Measurements from ENCODE around the gene FA2H.

FA2H gene

DNA sequence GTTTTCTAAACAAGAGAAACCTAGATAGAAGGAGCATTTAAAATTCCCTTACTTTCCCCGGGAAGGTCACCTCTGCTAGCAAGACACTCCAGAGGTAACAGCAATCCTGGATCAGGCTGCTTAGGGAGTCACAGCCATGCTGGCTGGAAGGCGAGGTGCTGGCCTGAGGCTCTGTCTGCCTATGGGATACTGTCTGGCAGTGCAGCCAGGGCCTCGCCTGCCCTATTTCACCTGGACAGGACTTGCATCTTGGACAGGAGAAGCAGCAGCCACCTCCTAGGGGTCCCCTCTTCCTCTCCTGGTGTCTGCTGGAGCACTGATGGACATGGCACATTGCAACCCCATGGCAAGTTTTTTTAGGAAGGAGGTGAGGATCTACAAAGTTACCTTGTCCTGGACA is 15.1 kb downstream of the FA2H start:
- H3K36me3 ChIP-seq (ENCODE audit: control insufficient read depth in 5 of 5, insufficient read depth in 5 of 5, low read length in 5 of 5), result no peaks in the 10 kb centered on the region
- H3K9me3 ChIP-seq (ENCODE audit: control insufficient read depth in 5 of 5, low read length in 5 of 5), result peaks cover 0 to 2% (median 0%) of the 10 kb centered on the region in 5 donors
- H3K27me3 ChIP-seq (ENCODE audit: control insufficient read depth in 5 of 5, insufficient read depth in 4 of 5, low read length in 5 of 5), result peaks cover 0 to 12% (median 6%) of the 10 kb centered on the region in 5 donors
- H3K9ac ChIP-seq (ENCODE audit: low read length in 5 of 5), result no peak overlapping the region
- H3K4me1 ChIP-seq (ENCODE audit: control insufficient read depth in 5 of 5, insufficient read depth in 5 of 5, low read length in 5 of 5), result no peaks in the 10 kb centered on the region
- H3K27ac ChIP-seq (ENCODE audit: low read depth, low read length), result no peak overlapping the region
- no peak overlapping the region for H3K4me3 ChIP-seq (ENCODE audit: low read depth in 1 of 5, low read length in 5 of 5)

DNA sequence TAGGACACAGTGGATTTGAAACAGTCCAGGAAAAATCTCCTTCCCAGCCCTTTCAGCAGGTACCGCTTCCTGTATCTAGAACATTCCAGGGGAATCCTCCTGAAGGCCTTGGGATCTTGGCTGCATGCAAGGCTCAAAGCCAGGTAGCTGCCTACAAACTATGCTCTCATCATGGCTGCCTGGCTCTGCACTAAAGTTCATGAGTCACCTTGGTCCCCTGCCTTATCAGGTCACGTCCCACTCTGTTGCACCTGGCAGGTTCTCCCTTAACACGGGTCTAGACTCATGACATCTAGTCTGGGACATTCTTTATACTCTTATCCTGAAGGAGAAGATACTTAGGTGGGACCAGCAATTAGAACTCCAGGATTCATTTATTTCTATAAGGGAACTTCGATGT is 15.8 kb downstream of the FA2H start:
- Histone ChIP-seq H3K9me3 (ENCODE audit: control insufficient read depth in 5 of 5, low read length in 5 of 5) (no peaks in the 10 kb centered on the region), H3K36me3 (ENCODE audit: control insufficient read depth in 5 of 5, insufficient read depth in 5 of 5, low read length in 5 of 5) (no peaks in the 10 kb centered on the region), H3K4me3 (ENCODE audit: low read depth in 1 of 5, low read length in 5 of 5) (no peak overlapping the region), H3K27ac (ENCODE audit: low read depth, low read length) (no peak overlapping the region), H3K27me3 (ENCODE audit: control insufficient read depth in 5 of 5, insufficient read depth in 4 of 5, low read length in 5 of 5) (peaks cover 0 to 12% (median 6%) of the 10 kb centered on the region in 5 donors), H3K4me1 (ENCODE audit: control insufficient read depth in 5 of 5, insufficient read depth in 5 of 5, low read length in 5 of 5) (no peaks in the 10 kb centered on the region), H3K9ac (ENCODE audit: low read length in 5 of 5) (no peak overlapping the region)

DNA sequence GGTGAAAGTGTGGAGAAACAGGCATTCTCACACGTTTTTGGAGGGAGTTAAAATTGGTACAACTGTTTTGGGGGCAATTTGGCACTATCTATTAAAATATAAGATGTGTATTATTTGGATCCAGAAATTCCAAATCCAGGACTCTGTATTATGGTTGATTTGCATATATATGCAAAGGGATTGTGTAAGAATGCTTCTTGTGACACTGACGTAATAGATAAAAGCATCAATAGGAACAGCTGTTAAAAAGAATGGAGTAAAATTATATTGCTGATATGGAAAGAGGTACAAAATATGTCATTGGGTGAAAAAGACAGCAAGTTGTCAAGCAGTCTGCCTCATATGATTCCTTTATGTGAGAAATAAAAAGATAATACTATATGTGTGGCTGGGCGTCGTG is 17.3 kb downstream of the FA2H start:
- Histone ChIP-seq H3K9ac (ENCODE audit: low read length in 5 of 5) (no peak overlapping the region), H3K27ac (ENCODE audit: low read depth, low read length) (no peak overlapping the region), H3K4me1 (ENCODE audit: control insufficient read depth in 5 of 5, insufficient read depth in 5 of 5, low read length in 5 of 5) (no peaks in the 10 kb centered on the region), H3K4me3 (ENCODE audit: low read depth in 1 of 5, low read length in 5 of 5) (no peak overlapping the region), H3K27me3 (ENCODE audit: control insufficient read depth in 5 of 5, insufficient read depth in 4 of 5, low read length in 5 of 5) (peaks cover 5 to 19% (median 12%) of the 10 kb centered on the region in 5 donors), H3K36me3 (ENCODE audit: control insufficient read depth in 5 of 5, insufficient read depth in 5 of 5, low read length in 5 of 5) (no peaks in the 10 kb centered on the region), H3K9me3 (ENCODE audit: control insufficient read depth in 5 of 5, low read length in 5 of 5) (no peaks in the 10 kb centered on the region)

DNA sequence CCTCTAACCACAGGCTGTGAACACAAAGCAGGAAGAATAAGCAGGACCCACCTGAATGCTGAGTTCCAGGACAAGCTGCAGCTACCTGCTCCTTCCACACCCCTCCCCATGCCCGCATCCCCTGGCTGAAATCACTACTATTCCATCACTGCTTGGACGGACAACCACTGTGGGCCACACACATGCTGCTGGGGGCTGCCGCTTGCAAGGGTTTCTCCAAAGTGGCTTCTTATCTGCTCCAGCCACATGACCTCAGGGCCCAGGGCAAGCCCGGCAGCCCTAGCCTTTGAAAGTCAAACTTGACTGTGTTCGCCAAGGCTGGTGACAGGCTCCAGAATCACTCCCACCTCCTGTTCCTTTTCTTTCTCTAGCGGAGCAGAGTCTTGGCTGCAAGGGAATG is 18.4 kb downstream of the FA2H start:
- H3K4me3 ChIP-seq (ENCODE audit: low read depth in 1 of 5, low read length in 5 of 5), result no peak overlapping the region

DNA sequence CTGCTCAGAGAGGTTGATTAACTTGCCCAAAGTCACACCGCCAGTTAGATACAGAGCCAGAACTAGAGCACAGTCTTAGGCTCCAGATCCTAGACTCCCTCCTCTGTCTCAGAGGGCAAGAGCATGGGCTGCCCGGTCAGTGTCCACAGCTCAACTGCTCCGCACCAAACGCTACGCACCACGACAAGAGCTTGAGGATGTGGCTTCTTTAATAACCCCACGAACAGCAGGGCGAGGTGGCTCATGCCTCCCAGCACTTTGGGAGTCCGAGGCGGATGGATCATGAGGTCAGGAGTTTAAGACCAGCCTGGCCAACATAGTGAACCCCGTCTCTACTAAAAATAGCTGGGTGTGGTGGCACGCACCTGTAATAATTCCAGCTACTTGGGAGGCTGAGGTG is 21.4 kb downstream of the FA2H start:
- H3K36me3 ChIP-seq (ENCODE audit: control insufficient read depth in 5 of 5, insufficient read depth in 5 of 5, low read length in 5 of 5), result no peaks in the 10 kb centered on the region
- no peaks in the 10 kb centered on the region for H3K9me3 ChIP-seq (ENCODE audit: control insufficient read depth in 5 of 5, low read length in 5 of 5)
- H3K4me3 ChIP-seq (ENCODE audit: low read depth in 1 of 5, low read length in 5 of 5), result no peak overlapping the region
- no peak overlapping the region for H3K27ac ChIP-seq (ENCODE audit: low read depth, low read length)
- H3K4me1 ChIP-seq (ENCODE audit: control insufficient read depth in 5 of 5, insufficient read depth in 5 of 5, low read length in 5 of 5), result peaks cover 0 to 5% (median 0%) of the 10 kb centered on the region in 5 donors
- H3K27me3 ChIP-seq (ENCODE audit: control insufficient read depth in 5 of 5, insufficient read depth in 4 of 5, low read length in 5 of 5), result peaks cover 5 to 15% (median 12%) of the 10 kb centered on the region in 5 donors
- H3K9ac ChIP-seq (ENCODE audit: low read length in 5 of 5), result no peak overlapping the region

More for the DNA sequence above, 18.4 kb downstream of the FA2H start:
- H3K4me1 ChIP-seq (ENCODE audit: control insufficient read depth in 5 of 5, insufficient read depth in 5 of 5, low read length in 5 of 5), result no peaks in the 10 kb centered on the region
- H3K9ac ChIP-seq (ENCODE audit: low read length in 5 of 5), result no peak overlapping the region
- H3K27me3 ChIP-seq (ENCODE audit: control insufficient read depth in 5 of 5, insufficient read depth in 4 of 5, low read length in 5 of 5), result peaks cover 5 to 19% (median 12%) of the 10 kb centered on the region in 5 donors
- H3K36me3 ChIP-seq (ENCODE audit: control insufficient read depth in 5 of 5, insufficient read depth in 5 of 5, low read length in 5 of 5), result no peaks in the 10 kb centered on the region
- no peaks in the 10 kb centered on the region for H3K9me3 ChIP-seq (ENCODE audit: control insufficient read depth in 5 of 5, low read length in 5 of 5)
- no peak overlapping the region for H3K27ac ChIP-seq (ENCODE audit: low read depth, low read length)

DNA sequence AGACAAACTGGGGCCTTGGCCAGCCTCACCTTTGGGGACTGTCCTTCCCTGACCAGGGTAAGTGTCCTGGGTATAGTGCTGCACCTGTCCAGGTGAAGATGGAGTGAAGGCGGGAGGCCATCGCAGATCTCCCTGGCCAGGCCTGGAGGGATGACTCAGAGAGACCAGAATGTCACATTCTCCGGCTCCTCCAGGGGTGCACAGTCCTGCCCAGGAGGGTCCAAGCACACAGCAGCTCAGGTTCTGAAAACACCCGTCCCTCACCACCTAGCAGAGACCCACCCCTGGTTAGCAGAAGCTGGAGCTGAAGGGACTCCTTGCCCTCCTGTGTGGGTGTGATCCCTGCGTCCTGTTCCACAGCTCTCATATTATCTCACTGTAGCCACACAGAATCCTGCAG is 21.9 kb downstream of the FA2H start:
- no peaks in the 10 kb centered on the region for H3K9me3 ChIP-seq (ENCODE audit: control insufficient read depth in 5 of 5, low read length in 5 of 5)
- H3K27ac ChIP-seq (ENCODE audit: low read depth, low read length), result no peak overlapping the region
- peaks cover 0 to 5% (median 0%) of the 10 kb centered on the region in 5 donors for H3K4me1 ChIP-seq (ENCODE audit: control insufficient read depth in 5 of 5, insufficient read depth in 5 of 5, low read length in 5 of 5)
- peaks cover 5 to 15% (median 12%) of the 10 kb centered on the region in 5 donors for H3K27me3 ChIP-seq (ENCODE audit: control insufficient read depth in 5 of 5, insufficient read depth in 4 of 5, low read length in 5 of 5)
- no peak overlapping the region for H3K4me3 ChIP-seq (ENCODE audit: low read depth in 1 of 5, low read length in 5 of 5)
- no peak overlapping the region for H3K9ac ChIP-seq (ENCODE audit: low read length in 5 of 5)
- no peaks in the 10 kb centered on the region for H3K36me3 ChIP-seq (ENCODE audit: control insufficient read depth in 5 of 5, insufficient read depth in 5 of 5, low read length in 5 of 5)

DNA sequence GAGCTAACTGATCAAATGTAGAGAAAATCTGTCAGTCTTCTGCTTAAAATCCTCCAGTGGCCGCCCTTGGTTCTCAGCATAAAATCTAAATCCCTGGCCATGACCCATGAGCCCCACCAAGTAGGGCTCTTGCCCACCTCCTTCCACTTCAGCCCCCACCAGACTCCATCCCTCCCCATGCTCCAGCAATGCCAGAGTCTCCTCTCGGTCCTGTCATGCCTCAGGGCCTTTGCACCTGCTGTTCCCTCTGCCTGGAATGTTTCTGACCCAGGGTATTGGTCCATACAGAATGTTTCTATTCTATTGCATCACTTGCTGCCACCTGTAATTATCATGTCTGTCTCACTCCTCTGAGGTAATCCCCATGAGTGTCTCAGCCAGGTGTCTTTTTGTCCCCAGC is 22.4 kb downstream of the FA2H start:
- no peaks in the 10 kb centered on the region for H3K9me3 ChIP-seq (ENCODE audit: control insufficient read depth in 5 of 5, low read length in 5 of 5)
- no peaks in the 10 kb centered on the region for H3K36me3 ChIP-seq (ENCODE audit: control insufficient read depth in 5 of 5, insufficient read depth in 5 of 5, low read length in 5 of 5)
- H3K27me3 ChIP-seq (ENCODE audit: control insufficient read depth in 5 of 5, insufficient read depth in 4 of 5, low read length in 5 of 5), result peaks cover 5 to 15% (median 12%) of the 10 kb centered on the region in 5 donors
- H3K9ac ChIP-seq (ENCODE audit: low read length in 5 of 5), result no peak overlapping the region
- H3K27ac ChIP-seq (ENCODE audit: low read depth, low read length), result no peak overlapping the region
- no peak overlapping the region for H3K4me3 ChIP-seq (ENCODE audit: low read depth in 1 of 5, low read length in 5 of 5)
- H3K4me1 ChIP-seq (ENCODE audit: control insufficient read depth in 5 of 5, insufficient read depth in 5 of 5, low read length in 5 of 5), result peaks cover 0 to 5% (median 0%) of the 10 kb centered on the region in 5 donors

DNA sequence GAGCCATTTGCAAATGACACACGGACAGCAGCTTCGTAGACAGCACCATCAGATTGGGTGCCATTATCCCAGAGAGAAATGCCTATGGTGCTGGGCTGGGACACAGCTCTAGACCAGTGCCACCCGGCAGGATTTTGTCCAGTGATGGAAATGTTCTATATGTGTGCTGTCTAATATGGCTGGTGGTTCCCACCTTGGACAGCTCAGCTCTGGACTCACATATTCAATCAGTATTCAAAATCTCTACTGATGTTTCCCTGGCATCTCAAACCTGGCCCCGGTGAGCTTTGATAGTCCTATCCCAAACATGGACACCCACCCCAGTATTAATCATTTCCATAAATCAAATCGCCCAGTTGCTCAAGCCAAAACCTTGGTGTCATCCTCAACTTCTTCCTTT is 23.0 kb downstream of the FA2H start:
- no peaks in the 10 kb centered on the region for H3K36me3 ChIP-seq (ENCODE audit: control insufficient read depth in 5 of 5, insufficient read depth in 5 of 5, low read length in 5 of 5)

DNA sequence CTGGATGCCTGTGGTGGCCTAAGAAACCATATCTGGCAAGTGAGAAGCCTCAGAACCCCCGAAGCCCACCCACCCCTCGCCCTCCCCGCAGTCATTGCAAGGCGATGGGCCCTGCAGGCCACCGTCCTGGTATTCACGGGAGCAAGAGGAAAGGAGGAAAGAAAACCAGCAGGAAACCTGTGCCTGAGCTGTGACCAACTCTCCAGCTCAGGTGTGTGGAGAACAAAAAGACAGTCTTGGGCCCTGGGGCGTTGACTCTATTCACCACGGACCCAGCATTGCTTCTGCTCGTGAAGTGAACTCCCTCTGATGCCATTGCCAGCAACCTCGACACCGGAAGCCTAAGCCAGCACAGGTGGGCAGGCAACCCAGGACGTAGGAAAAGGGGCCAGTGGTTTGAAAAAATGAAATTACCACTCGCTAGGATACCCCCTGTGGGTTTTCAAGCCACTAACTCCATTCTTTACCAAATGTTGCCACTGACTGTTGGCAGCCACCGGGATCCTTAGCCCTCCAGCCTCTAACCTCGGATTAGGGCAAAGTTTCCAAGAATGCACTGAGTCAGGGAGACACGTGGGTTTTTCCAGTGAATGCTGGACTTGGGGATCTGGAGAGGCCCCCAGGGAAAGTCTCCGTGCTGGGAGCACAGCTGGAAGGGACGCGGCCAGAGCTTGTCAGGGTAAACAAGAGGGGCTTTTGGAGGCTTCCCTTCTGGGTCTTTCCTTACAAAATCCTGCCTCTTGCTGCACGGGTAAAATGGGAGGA is 25.1 kb downstream of the FA2H start:
- Histone ChIP-seq H3K27ac (ENCODE audit: low read depth, low read length) (no peak overlapping the region), H3K27me3 (ENCODE audit: control insufficient read depth in 5 of 5, insufficient read depth in 4 of 5, low read length in 5 of 5) (peaks cover 5 to 13% (median 12%) of the 10 kb centered on the region in 5 donors), H3K9ac (ENCODE audit: low read length in 5 of 5) (no peak overlapping the region)

More for the DNA sequence above, 23.0 kb downstream of the FA2H start:
- H3K27me3 ChIP-seq (ENCODE audit: control insufficient read depth in 5 of 5, insufficient read depth in 4 of 5, low read length in 5 of 5), result peaks cover 5 to 15% (median 12%) of the 10 kb centered on the region in 5 donors
- H3K4me1 ChIP-seq (ENCODE audit: control insufficient read depth in 5 of 5, insufficient read depth in 5 of 5, low read length in 5 of 5), result peaks cover 0 to 5% (median 0%) of the 10 kb centered on the region in 5 donors
- H3K9me3 ChIP-seq (ENCODE audit: control insufficient read depth in 5 of 5, low read length in 5 of 5), result no peaks in the 10 kb centered on the region
- no peak overlapping the region for H3K9ac ChIP-seq (ENCODE audit: low read length in 5 of 5)
- no peak overlapping the region for H3K27ac ChIP-seq (ENCODE audit: low read depth, low read length)
- H3K4me3 ChIP-seq (ENCODE audit: low read depth in 1 of 5, low read length in 5 of 5), result no peak overlapping the region

DNA sequence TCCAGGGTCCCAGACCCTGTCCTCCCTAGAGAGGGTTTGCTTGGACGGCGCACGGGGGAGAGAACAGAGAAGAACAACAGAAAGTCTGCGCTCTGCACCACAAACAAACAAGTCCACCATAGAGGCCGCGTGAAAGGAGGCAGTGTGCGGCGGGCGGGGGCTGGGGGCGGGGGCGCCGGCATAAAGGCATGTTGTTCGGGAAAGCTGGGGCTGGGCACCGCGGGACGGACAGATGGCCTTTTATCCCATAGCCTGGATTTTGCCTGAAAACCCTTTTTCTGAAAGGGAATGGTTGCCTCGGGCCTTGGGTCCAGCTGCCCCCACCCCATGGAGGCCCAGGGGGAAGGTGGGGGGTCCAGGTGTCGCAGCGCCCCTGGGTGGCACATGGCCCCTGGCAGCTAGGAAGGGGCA is 26.0 kb downstream of the FA2H start:
- H3K4me3 ChIP-seq (ENCODE audit: low read depth in 1 of 5, low read length in 5 of 5), result no peak overlapping the region
- H3K9me3 ChIP-seq (ENCODE audit: control insufficient read depth in 5 of 5, low read length in 5 of 5), result no peaks in the 10 kb centered on the region
- no peak overlapping the region for H3K9ac ChIP-seq (ENCODE audit: low read length in 5 of 5)
- no peaks in the 10 kb centered on the region for H3K36me3 ChIP-seq (ENCODE audit: control insufficient read depth in 5 of 5, insufficient read depth in 5 of 5, low read length in 5 of 5)
- peaks cover 0 to 5% (median 0%) of the 10 kb centered on the region in 5 donors for H3K4me1 ChIP-seq (ENCODE audit: control insufficient read depth in 5 of 5, insufficient read depth in 5 of 5, low read length in 5 of 5)
- H3K27me3 ChIP-seq (ENCODE audit: control insufficient read depth in 5 of 5, insufficient read depth in 4 of 5, low read length in 5 of 5), result peaks cover 6 to 13% (median 12%) of the 10 kb centered on the region in 5 donors
- no peak overlapping the region for H3K27ac ChIP-seq (ENCODE audit: low read depth, low read length)

More for the DNA sequence above, 25.1 kb downstream of the FA2H start:
- H3K9me3 ChIP-seq (ENCODE audit: control insufficient read depth in 5 of 5, low read length in 5 of 5), result no peaks in the 10 kb centered on the region
- peaks cover 0 to 5% (median 0%) of the 10 kb centered on the region in 5 donors for H3K4me1 ChIP-seq (ENCODE audit: control insufficient read depth in 5 of 5, insufficient read depth in 5 of 5, low read length in 5 of 5)
- no peak overlapping the region for H3K4me3 ChIP-seq (ENCODE audit: low read depth in 1 of 5, low read length in 5 of 5)
- H3K36me3 ChIP-seq (ENCODE audit: control insufficient read depth in 5 of 5, insufficient read depth in 5 of 5, low read length in 5 of 5), result no peaks in the 10 kb centered on the region
